GM21723 (cell line): ENCODE measurements around the gene PPP2R2D.
"Not testable (repeated sequence)": the region's sequence is repeated elsewhere in the genome, so short reads cannot be mapped to it uniquely, and the experiment has no call there.

Experiments
- ATAC-seq: cut with Tn5 transposase; IDR thresholded peaks from one replicate; pipeline ENCODE4 v1.9.1; 2021; ENCODE audit warnings: mild to moderate bottlenecking, moderate library complexity; ENCODE audit not compliant: unreplicated experiment

PPP2R2D gene

DNA sequence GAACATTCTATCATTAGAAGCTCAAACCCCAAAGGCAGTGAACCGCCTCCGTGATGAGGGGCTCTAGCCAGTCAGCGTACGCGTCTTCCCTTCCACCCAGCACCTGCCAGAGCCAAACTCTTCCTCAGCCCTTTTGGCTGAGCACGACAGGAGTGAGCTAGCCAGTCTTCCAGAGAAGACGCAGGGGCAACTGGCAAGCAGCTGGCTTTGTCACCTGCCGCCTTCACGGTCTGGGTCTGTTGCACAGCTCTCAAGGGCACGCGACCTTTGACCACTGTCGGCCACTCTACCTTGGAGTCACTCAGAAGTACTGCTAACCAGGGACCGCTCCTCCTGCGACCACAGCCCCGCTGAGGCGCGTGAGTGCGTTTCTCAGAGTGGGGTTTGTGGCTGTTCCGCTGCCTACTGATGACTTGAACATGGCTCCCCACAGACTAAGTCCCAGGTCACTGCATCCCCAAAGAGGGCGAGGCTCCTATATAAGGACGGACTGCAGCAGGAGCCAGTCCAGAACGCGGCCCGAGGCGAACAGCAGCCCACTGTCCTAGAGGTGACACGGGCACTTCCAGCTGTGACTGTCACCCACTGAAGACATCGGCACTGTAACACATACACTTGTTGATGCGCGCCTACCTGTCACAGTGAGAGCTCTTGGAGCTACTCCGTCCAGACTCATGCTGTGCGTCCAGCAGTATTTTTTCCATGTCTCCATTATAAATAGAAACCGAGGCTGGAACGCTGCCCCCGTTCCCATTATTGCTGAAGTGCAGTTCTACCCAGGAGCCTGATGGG is 72.5 kb downstream of the PPP2R2D start:
- ATAC-seq: no peak

DNA sequence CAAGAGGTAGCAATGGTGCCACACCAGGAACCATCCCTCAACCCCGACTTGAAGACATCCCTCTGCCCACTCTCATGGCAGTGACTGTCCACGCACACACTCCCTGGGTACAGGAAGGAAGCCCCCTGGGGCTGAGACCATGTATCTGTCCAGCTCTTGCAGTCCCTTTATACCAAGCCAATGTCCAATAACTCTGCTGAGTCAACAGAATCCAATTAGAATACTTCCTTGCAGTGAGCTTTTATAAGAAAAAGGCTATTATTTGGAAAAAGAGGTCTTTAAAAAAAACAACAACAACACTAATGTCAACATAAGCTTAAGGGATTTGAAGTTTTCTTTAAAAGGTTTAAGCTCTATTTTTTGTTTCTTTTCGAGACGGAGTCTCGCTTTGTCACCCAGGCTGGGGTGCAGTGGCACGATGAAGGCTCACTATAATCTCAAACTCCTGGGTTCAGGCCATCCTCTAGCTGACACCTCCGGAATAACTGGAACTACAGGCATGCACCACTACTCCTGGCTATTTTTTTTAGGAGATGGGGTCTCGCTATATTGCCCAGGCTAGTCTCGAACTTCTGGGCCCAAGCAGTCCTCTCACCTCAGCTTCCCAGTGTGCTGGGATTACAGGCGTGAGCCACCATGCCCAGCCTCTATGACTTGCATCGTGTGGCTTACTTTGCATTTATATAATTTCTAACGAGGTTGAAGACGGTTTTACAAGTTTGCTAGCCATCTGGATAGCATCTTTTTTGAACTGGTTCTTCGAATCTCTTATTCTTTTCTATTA is 73.4 kb downstream of the PPP2R2D start:
- no peak for ATAC-seq

DNA sequence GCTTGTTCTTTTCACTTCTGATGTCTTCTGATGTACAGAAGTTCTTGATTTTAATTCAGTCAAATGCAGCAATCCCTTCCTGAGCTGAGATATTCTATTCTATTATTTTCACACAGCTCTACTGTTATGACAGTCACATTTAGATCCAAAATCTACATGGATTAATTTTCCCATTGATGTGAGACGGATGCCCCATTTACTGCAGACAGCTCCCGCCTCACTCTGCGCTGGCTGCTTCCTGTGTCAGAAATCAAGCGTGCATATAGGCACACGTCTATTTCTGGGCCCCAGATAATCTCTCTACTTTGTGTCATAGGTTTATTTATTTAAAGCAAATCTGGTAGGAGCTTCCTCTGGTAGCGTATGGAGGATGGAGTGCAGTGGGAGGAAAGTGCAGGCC is 74.2 kb downstream of the PPP2R2D start:
- no peak for ATAC-seq

DNA sequence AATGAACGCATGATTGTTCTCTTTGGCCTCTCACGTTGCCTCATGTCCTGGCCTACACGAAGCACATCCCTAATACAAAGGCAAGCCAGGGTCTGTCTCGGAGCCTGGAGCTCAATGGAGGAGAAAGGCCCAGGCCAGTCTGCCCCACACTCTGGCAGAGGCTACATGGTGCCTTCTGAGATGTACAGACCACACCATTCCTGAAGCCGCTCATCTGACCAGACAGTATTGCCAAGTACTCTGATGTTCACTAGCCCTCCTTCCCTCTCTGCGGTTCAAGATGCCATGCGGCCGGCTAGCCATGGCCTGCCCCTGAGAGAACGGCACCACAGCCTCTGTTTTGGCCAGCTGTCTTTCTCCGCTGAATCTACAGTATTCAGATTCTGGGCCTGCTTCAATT is 75.0 kb downstream of the PPP2R2D start:
- ATAC-seq: no peak

DNA sequence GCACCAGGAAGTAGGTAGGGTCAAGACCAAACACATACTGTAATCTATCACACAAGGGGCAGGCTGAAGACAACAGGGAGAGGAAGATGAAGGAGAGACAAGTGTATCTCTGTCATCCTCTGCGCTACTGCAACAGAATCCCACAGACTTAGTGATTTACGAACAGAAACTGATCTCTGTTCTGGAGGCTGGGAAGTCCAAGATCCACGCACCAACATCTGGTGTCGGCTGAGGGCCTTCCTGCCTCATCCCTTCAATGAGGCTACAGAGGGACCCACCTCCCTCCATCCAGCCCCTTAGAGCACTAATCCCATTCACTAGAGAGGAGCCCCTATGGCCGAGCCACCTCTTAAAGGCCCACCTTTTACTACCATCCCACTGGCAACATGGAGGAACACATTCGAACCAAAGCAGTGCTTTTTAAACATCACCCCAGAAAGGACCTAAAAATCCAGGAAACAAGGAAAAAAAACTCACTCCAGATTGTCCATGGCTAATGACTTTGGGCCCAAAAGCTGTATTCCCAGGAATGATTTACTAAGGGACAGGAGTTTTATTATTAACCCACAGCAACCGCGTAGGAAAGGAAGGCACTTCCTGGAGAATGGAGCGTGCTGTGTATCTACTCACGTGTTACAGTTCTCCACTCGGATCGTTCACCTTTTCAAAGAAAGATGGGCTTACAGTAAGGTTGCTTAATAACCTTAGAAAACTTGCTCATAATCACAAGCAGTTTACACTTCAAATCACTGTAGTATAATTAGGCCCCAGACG is 76.7 kb downstream of the PPP2R2D start:
- ATAC-seq: no peak

DNA sequence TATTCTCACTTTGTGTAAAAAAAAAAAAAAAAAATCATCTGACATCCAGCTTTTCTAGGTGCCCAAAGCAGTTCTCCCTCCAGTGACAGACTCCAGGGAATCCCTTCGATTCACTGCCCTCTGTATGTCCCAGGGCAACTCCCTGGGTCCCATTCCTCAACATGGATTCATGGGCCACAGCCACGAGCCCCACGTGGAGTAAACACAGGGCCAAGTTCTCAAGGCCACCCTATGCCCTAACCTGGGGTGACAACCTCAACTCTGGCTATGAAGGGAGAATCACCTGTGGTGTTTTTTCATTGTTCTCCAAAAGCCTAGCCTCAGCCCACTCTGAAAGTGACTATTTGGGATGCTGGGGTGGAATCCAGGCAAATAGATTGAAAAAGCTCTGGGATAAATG is 77.6 kb downstream of the PPP2R2D start:
- no peak for ATAC-seq

DNA sequence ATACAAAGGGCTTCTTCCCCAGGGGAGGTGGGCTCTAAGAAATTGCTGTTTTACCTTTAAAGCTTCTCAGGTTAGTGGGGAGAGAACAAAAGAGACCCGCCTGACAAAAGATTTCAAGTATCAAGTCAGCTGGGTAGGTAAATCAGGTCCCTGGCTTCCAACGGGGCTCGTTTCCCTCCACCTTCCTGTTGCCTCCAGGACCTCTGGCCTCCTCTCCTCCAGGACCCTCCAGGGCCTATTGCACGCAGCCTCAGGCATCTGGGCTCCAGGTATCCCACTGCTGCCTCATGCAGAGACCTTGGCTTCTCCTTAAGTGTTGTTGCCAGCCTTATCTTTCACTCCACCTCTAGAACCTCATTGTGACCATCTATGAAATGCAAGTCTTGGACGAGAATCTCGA is 78.0 kb downstream of the PPP2R2D start:
- ATAC-seq: no peak

DNA sequence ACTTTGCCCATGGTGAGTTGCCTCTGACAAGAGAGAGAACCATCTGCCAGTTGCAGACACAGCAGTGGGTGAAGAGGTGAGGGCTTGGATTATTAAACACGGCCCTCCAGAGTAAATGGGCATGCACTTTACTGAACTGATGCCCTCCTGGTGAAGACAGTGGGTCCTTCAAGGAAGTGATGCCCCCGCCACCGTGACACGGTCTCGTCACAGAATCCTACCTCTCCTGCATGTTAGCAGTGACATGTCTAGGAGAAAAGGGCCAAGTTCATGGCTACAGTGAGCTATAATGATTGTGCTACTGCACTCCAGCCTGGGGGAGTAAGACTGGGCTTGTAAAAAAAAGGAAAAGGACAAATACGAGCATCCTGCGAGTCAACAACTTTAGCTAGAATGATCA is 78.5 kb downstream of the PPP2R2D start:
- no peak for ATAC-seq

DNA sequence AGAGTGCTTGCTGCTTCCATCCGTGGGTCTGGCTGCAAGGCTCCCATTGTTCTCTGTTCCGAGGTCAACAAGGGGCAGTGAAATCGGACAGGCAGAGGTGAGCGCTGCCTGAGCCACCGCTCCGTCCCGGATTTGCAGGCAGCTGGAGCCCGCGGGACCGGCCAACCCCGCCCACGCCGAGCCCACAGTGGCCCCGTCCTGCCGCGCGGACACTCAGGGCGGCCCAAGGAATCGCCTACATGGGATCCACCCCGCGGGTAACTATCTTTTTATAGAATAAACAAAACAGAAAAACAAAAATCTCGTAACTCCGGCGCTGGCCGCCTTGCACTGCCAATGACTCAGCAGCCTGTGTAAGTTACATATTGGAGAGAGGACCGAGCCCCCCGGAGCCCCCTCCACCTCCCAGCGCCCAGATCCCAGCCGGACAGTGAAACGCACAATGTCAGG is 79.0 kb downstream of the PPP2R2D start:
- no peak for ATAC-seq

DNA sequence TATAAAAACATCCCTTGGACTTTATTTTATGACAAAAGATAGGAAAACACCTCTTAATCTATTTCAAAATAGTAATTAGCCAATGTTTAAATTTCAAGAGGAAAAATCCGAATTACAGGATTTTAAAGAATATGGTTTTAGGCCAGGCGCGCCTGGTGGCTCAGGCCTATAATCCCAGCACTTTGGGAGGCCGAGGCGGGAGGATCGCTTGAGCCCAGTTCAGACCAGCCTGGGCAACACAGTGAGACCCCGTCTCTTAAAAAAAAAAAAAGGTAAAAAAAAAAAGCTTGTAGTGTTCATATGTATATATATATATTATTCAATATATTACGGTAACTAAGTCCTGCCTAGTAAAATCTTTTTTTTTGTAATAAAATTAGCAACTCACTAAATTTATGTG is 79.5 kb downstream of the PPP2R2D start:
- no peak for ATAC-seq

DNA sequence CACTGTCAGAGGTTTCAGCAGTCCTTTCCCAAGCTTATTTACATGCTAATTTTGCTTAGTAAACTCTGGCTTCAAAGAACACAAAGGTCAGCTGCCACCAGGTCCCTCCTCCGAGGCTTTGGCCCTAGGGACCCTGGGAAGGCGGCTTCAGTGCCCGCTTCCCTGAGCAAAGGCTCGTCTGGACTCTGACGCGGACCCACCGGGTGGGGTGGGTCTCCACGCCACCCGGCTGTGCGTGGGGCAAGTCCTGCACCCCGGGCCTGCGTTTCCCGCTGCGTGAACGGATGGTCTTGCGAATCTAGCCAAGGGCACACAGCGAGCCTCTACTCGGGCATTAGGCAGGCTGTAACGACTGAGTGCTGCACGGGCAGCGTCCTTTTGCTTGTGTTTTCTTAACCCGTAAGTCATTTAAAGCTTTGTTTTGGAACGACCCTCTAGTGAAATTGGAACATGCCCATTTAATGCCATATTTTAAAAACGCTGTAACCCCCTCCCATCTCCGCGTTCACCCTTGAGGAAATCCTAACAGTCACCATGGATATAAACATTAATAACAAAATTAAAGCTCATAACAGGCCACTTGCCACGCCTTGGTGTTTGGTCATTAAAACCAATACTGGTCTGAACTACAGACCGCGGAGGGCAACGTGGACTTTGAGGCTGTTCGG is 80.1 kb downstream of the PPP2R2D start:
- no peak for ATAC-seq

DNA sequence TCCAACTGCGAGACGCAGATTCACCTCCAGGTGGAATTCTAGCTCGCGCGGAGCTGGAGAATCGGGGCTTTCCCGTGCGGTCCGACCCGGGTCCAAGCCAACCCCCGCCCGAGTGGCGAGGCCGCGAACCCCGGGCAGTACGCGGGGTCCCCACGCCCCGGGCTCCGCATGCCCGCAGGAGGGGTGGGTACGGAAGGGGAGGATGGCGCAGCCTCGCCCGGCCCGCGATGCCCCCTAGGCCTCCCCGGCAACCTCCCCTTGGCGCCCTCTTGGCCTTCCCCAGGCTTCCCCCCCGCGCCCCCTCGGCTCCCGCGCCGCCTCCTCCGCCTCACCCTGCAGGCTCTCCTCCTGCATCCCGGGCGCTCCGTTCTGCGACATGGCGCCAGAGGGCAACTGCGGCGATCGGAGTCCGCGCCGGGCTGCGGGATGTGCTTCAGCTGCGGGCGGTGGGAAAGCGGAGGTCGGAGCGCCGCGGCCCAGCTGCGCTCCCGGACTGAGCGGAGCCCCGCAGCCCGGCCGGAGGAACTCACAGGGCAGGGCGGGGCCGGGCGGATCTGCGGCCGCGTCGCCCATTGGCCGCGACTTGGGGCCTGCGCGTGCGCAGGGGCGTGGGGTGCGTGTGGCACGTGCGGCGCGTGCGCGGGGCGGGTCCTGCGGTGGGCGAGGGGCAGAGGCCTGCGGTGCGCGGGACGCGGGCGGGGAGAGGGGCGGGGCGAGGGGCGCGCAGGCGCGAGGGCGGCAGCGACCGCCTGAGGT is 80.8 kb downstream of the PPP2R2D start, which contains the start of gene BNIP3:
BNIP3 (minus strand) TSS at position 495 of the 756 bp plus-strand sequence; CDS start at position 378, 117 bp downstream.
- ATAC-seq: peak; percentile 91

DNA sequence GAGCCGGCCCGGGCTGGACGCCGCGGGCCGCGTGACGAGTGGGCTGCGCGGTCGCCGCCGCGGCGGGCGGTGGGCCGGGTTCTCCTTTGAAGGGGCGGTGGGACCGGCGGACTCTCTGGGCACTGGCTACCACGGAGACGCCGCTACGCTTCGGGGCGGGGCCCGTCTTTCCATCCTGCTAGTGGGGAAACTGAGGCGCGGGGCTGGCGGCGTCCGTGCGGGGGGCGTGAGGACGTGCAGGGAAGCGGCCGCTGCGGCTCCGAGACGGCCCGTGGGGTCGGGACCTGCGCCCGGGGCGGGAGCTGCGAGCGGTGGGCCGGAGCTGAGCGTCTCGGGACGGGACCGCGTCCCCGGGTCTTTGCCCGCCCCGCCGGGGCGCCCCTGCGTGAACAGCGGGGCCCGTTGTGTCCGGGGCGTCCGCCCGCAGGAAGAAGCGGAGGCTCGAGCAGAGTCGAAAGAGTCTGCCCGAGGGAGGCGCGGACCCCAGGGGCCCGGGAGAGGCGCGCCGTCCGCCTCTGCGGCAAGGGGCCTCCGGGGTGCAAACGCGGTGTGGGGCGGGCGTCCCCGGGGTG is 81.5 kb downstream of the PPP2R2D start:
- peak; percentile 36 for ATAC-seq

DNA sequence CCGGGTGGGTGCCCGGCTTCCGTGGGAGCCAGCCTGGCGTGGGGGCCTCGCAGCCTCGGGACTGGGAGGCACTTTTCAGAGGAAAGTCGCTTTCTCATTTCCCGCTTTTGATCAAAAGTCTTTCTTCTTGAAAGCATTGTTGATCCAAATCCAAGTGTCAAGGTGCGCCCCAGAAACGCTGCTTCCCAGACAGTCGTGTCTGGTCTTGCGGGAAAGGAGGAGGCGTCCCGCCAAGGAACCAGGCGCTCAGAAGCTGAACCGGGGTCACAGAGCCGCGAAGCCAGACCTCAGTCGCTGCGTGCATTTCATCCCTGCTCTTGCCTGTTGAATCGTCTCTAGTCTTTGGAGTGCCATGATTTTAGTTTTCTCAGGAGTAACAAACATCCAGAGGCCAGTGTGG is 82.0 kb downstream of the PPP2R2D start:
- ATAC-seq: no peak

DNA sequence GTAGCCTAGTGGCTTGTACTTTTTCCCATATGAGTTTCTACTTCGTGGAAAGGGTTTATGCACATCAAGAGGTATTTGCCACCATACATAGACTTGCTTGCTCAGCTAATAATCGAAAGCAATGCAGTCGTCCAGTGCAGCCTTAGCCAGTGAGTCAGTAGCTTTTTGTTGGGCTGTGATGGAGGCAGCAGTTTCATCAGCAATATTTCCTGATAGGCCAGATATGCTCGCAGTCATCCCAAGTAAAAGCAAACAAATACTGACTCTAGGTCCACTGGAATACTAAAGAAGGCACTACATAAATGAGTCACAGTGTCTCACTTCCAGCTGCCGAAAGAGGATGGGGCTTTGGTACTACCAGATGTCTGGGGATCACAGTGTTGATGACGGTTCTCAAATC is 83.0 kb downstream of the PPP2R2D start:
- no peak for ATAC-seq

DNA sequence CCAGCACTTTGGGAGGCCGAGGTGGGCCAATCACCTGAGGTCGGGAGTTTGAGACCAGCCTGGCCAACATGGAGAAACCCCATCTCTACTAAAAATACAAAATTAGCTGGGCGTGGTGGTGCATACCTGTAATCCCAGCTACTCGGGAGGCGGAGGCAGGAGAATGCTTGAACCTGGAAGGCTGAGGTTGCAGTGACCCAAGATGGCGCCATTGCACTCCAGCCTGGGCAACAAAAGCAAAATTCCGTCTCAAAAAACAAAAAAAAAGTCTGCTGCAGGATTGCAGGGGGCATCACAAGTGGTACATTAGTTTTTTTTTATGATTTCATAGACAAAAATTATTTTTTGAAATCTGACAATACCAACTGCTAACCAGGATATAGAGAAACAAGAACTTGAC is 86.0 kb downstream of the PPP2R2D start:
- not testable (repeated sequence) for ATAC-seq

DNA sequence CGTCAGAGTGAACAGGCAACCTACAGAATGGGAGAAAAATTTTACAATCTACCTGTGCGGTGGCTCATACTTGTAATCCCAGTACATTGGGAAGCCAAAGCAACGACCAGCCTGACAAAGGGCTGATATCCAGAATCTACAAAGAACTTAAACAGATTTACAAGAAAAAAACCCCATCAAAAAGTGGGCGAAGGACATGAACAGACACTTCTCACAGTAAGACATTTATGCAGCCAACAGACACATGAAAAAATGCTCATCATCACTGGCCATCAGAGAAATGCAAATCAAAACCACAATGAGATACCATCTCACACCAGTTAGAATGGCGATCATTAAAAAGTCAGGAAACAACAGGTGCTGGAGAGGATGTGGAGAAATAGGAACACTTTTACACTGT is 86.5 kb downstream of the PPP2R2D start:
- not testable (repeated sequence) for ATAC-seq

DNA sequence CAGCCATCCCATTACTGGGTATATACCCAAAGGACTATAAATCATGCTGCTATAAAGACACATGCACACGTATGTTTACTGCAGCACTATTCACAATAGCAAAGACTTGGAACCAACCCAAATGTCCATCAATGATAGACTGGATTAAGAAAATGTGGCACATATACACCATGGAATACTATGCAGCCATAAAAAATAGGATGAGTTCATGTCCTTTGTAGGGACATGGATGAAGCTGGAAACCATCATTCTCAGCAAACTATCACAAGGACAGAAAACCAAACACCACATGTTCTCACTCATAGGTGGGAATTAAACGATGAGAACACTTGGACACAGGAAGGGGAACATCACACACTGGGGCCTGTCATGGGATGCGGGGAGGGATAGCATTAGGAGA is 87.0 kb downstream of the PPP2R2D start:
- not testable (repeated sequence) for ATAC-seq

DNA sequence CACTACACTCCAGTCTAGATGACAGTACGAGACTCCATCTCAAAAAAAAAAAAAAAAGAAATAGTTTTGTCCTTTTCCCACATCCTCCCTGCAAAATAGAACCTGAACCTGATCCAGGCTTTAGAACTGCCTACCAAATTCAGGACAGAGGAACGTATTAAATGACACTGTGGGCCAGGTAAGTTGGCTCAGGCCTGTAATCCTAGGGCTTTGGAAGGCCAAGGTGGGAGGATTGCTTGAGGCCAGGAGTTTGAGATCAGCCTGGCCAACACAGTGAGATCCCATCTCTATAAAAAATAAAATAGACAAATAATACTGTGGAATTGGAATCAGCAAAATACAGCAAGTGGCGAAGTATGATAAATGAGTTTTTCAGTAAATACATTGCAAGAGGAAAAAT is 90.9 kb downstream of the PPP2R2D start:
- ATAC-seq: no peak

DNA sequence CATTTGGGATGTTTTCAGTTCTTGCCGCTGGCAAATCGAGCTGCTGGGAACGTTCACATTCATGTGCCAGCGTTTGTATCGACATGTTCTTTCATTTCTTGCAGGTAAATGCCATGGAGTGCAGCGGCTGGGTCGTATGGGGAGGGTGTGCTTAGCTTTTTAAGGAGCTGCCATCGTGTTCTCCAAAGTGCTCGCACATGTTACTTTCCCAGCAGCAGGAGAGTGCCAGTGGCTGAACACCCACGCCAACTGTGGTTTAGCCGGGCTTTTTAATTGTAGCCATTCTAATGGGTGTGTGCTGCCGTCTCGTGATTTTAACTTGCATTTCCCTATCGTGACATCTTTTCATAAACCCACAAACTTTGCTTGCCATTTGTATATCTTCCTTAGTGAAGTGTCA is 92.5 kb downstream of the PPP2R2D start:
- ATAC-seq: no peak
